Measurements from ENCODE around the gene XRCC3. TPM values are rescaled to one million over a fixed set of nuclear protein-coding genes. Genes with fewer than 3 reads are reported as not detected.

Gene XRCC3
- total and polyA plus RNA-seq, 2 experiments from 2014 or later: 7.7 to 9.1 TPM

GRCh38 chr14:103688441-103688840, 26.8 kb downstream of the XRCC3 start:
- Histone ChIP-seq H3K79me2 (peaks cover 5% of the 10 kb centered on the region), H3K4me1 (ENCODE audit: insufficient read depth) (no peaks in the 10 kb centered on the region), H3K27me3 (no peaks in the 10 kb centered on the region), H2AFZ (no peak overlapping the region), H3K27ac (no peak overlapping the region), H3K9me2 (replicated peaks; ENCODE audit: insufficient read depth) (no peaks in the 10 kb centered on the region), H3K36me3 (replicated peaks; ENCODE audit: insufficient read depth, low read depth) (no peaks in the 10 kb centered on the region), H4K20me1 (ENCODE audit: insufficient read depth, poor library complexity, severe bottlenecking) (peaks cover 3% of the 10 kb centered on the region), H3K4me3 (no peak overlapping the region), H3K4me2 (no peak overlapping the region), H3K9me3 (ENCODE audit: low read depth) (no peaks in the 10 kb centered on the region)
- WGBS (ENCODE audit: low lambda C conversion rate, missing lambda C conversion rate): 92% methylated on average over 5 of the region's 5 CpGs
- DNase-seq (ENCODE audit: low spot score): no peak
- TF ChIP-seq EZH2phosphoT487 (IDR thresholded peaks at IDR 0.05; ENCODE audit: low read depth, severe bottlenecking, unreplicated experiment): no peak
- TF ChIP-seq CTCF (IDR thresholded peaks at IDR 0.05; ENCODE audit: poor library complexity): no peak
- no peak for TF ChIP-seq EZH2 (IDR thresholded peaks at IDR 0.05; ENCODE audit: borderline replicate concordance)

- Histone ChIP-seq H3K4me1 (ENCODE audit: insufficient read depth) (no peaks in the 10 kb centered on the region), H3K4me3 (no peak overlapping the region), H3K9me3 (ENCODE audit: low read depth) (no peaks in the 10 kb centered on the region), H4K20me1 (ENCODE audit: insufficient read depth, poor library complexity, severe bottlenecking) (peaks cover 3% of the 10 kb centered on the region), H3K27ac (no peak overlapping the region), H3K27me3 (no peaks in the 10 kb centered on the region), H3K36me3 (replicated peaks; ENCODE audit: insufficient read depth, low read depth) (no peaks in the 10 kb centered on the region), H3K4me2 (no peak overlapping the region), H2AFZ (no peak overlapping the region), H3K79me2 (peaks cover 5% of the 10 kb centered on the region), H3K9me2 (replicated peaks; ENCODE audit: insufficient read depth) (no peaks in the 10 kb centered on the region)
- WGBS (ENCODE audit: low lambda C conversion rate, missing lambda C conversion rate): 93% methylated on average over 4 of the region's 4 CpGs
- TF ChIP-seq EZH2phosphoT487 (IDR thresholded peaks at IDR 0.05; ENCODE audit: low read depth, severe bottlenecking, unreplicated experiment) (no peak), EZH2 (IDR thresholded peaks at IDR 0.05; ENCODE audit: borderline replicate concordance) (no peak), CTCF (IDR thresholded peaks at IDR 0.05; ENCODE audit: poor library complexity) (no peak)
- DNase-seq (ENCODE audit: low spot score): no peak
Observed at GRCh38 chr14:103687712-103688111, 27.5 kb downstream of the XRCC3 start.

- 94% methylated on average over 19 of the region's 19 CpGs for WGBS (ENCODE audit: low lambda C conversion rate, missing lambda C conversion rate)
- Histone ChIP-seq H3K36me3 (replicated peaks; ENCODE audit: insufficient read depth, low read depth) (no peaks in the 10 kb centered on the region), H3K4me1 (ENCODE audit: insufficient read depth) (no peaks in the 10 kb centered on the region), H4K20me1 (ENCODE audit: insufficient read depth, poor library complexity, severe bottlenecking) (no peaks in the 10 kb centered on the region), H3K79me2 (peaks cover 5% of the 10 kb centered on the region), H3K4me3 (no peak overlapping the region), H3K9me2 (replicated peaks; ENCODE audit: insufficient read depth) (no peaks in the 10 kb centered on the region), H2AFZ (no peak overlapping the region), H3K4me2 (no peak overlapping the region), H3K9me3 (ENCODE audit: low read depth) (no peaks in the 10 kb centered on the region), H3K27me3 (no peaks in the 10 kb centered on the region), H3K27ac (no peak overlapping the region)
- TF ChIP-seq EZH2phosphoT487 (IDR thresholded peaks at IDR 0.05; ENCODE audit: low read depth, severe bottlenecking, unreplicated experiment): no peak
- TF ChIP-seq CTCF (IDR thresholded peaks at IDR 0.05; ENCODE audit: poor library complexity): no peak
- DNase-seq (ENCODE audit: low spot score): no peak
Observed at GRCh38 chr14:103686831-103687485, 28.3 kb downstream of the XRCC3 start.
